OCI-LY3 (cell line): ENCODE results near the gene RPS6KA2.

Experiments
- EZH2phosphoT487 ChIP-seq: fragments of 200-600 bp; shearing (Covaris generic); IDR thresholded peaks from 2 replicates; pipeline ENCODE4 v1.6.1; 2018; ENCODE audit warnings: antibody characterized with exemption, mixed run types, low read depth
- TF ChIP-seq, protein P1 (sequence below): fragments of 200-600, 300-600 bp; sonication (generic); IDR thresholded peaks from 2 replicates; pipeline ENCODE4 v1.5.1; 2014; ENCODE audit warnings: antibody characterized with exemption, low read length, low read depth

DNA sequence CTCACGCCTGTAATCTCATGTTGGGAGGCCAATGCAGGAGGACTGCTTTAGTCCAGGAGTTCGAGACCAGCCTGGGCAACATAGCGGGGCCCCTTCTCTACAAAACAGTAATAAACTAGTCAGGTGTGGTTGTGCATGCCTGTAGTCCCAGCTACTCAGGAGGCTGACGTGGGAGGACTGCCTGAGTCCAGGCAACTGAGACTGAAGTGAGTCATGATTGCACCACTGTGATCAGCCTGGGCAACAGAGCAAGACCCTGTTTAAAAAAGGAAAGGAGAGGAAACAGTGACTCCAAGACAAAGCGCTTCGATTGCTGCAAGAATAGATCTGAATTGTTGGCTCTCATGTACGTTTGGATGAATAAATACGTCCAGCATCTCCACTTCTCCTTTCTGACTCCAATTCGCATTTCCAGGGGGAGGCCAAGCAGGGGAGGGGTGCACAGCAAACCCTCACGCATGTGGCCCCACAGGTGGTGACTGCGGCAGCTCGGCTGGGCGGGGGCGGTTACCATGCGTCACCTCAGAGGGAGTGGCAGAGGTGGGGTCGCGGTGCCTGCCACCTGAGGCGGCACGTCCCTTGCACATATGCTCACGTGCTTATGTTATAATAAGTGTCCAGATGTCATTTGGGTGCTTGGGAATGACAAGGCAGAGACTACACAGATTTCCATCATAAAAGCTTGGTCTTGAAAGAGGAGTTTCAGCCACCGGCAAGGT is 149.2 kb downstream of the RPS6KA2 start:
- TF ChIP-seq, protein P1, sequence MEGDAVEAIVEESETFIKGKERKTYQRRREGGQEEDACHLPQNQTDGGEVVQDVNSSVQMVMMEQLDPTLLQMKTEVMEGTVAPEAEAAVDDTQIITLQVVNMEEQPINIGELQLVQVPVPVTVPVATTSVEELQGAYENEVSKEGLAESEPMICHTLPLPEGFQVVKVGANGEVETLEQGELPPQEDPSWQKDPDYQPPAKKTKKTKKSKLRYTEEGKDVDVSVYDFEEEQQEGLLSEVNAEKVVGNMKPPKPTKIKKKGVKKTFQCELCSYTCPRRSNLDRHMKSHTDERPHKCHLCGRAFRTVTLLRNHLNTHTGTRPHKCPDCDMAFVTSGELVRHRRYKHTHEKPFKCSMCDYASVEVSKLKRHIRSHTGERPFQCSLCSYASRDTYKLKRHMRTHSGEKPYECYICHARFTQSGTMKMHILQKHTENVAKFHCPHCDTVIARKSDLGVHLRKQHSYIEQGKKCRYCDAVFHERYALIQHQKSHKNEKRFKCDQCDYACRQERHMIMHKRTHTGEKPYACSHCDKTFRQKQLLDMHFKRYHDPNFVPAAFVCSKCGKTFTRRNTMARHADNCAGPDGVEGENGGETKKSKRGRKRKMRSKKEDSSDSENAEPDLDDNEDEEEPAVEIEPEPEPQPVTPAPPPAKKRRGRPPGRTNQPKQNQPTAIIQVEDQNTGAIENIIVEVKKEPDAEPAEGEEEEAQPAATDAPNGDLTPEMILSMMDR, result no peak
- TF ChIP-seq EZH2phosphoT487, result no peak
